Metanephros (tissue), 1 donor: ENCODE data around the gene DZIP1L. TPM values are rescaled to one million over a fixed set of nuclear protein-coding genes. Genes with fewer than 3 reads are reported as not detected.

Experiments used
- total RNA-seq: library from RNA; depleted of rRNA; stranded (reverse); fragments of >200 nt; gene quantifications from one replicate; pipeline ENCODE4 v1.2.3, GENCODE V29; 2014

Gene DZIP1L, protein sequence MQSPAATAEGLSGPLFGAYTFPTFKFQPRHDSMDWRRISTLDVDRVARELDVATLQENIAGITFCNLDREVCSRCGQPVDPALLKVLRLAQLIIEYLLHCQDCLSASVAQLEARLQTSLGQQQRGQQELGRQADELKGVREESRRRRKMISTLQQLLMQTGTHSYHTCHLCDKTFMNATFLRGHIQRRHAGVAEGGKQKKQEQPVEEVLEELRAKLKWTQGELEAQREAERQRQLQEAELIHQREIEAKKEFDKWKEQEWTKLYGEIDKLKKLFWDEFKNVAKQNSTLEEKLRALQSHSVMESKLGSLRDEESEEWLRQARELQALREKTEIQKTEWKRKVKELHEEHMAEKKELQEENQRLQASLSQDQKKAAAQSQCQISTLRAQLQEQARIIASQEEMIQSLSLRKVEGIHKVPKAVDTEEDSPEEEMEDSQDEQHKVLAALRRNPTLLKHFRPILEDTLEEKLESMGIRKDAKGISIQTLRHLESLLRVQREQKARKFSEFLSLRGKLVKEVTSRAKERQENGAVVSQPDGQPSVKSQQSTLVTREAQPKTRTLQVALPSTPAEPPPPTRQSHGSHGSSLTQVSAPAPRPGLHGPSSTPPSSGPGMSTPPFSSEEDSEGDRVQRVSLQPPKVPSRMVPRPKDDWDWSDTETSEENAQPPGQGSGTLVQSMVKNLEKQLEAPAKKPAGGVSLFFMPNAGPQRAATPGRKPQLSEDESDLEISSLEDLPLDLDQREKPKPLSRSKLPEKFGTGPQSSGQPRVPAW
- total RNA-seq = 53.6 TPM

DNA sequence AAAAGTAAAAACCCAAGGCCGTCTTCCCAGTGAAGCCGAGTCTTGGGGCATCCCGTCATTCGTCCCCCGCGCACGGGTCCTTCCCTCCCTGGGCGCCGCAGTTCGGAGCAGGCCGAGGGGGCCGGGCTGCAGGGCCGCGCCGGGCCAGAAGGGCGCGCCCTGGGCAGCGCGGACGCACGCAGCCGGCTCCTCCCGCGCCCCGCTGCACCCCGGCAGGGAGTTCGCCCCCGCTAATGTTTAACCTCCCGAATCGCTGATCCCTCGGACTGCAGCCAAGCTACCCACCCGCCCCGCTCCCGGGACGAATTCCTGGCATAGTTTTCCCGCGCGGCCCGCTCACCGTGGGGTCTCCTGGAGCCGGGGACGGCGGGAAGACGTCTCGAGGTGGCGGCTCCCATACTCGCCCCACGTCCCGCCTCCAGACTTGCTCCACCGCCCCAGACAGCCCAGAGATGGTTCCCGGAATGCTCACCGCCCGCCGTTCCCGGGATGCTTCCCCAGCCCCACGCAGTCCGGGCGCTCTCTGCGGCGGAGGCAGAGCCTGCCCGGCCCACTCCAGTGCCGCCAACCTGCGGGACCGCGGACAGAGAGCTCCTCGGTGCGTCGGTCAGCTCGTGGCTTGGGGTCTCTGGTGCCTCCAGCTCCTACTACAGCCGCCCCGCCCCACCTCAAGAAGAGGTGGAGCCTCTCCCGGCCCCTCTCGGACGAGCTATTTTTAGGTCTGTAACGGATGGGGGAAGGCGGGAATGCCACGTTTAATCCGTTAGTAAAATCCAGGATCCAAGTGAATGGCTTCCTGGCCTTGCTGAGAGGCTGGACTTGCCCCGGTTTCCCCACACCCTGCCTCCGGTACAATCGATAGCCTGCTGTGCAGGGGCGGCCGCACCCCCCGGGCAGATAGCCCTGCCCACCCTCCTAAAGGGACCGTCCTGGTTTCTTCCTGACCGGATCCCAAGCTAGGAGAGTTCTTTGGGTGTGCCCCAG, at the start of gene DZIP1L:
Gene DZIP1L, minus strand, starts transcription at position 621 of the 984 bp plus-strand sequence. CDS start 11,637 bp downstream, outside the sequence.

DNA sequence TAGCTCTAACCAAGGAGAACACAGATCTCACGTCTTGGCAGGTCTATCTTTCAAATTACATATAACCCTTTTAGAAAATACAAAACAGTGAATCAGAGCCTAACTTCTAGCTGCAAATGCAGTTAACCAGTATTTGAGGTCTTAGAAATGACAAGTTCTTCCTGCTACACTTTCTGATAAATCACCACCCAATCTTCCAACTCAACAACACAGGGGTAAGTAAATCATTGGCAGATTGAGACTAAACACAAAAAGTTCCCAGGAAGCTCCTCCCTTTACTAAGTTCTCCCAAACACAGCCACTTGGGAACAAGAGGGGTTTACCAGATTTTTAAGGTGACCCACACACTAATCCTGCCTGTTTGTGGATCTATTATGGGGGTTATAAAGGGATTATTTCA, 16.8 kb upstream of the DZIP1L start, which contains the start of gene A4GNT:
Gene A4GNT, minus strand, starts transcription at position 152 of the 400 bp plus-strand sequence. CDS start 1,134 bp downstream, outside the sequence.

Other genes starting within 250 kb of the DZIP1L start
- gene CLDN18, start 105.4 kb downstream of the DZIP1L start, total RNA-seq = 0.29 TPM
- gene A4GNT, start 16.8 kb upstream of the DZIP1L start, total RNA-seq = not detected
- gene DBR1, start 59.3 kb upstream of the DZIP1L start, total RNA-seq = 18.3 TPM
- 61.8 TPM for gene ARMC8, start 71.7 kb upstream of the DZIP1L start, total RNA-seq
- 1.6 TPM for gene NME9, start 214.2 kb upstream of the DZIP1L start, total RNA-seq
- 31.3 TPM for gene MRAS, start 233.0 kb upstream of the DZIP1L start, total RNA-seq